GM23338 (cell line): ENCODE measurements around the gene C17orf107. TPM values are rescaled to one million over a fixed set of nuclear protein-coding genes. Genes with fewer than 3 reads are reported as not detected.

Source experiments
- ATAC-seq: fragments of 200-7000 bp; cut with Tn5 transposase; 3 replicates; pipeline ENCODE4 v1.9.1; 2020
- DNase-seq: peaks from one replicate; pipeline ENCODE4 v3.0.0-alpha.2; 2015; ENCODE audit warnings: low spot score
- H2AFZ ChIP-seq: fragments of 200-600 bp; sonication (generic); 2 replicates; pipeline ENCODE4 v1.8.0; 2016; ENCODE audit warnings: antibody characterized with exemption, mild to moderate bottlenecking, moderate library complexity
- H3F3A ChIP-seq: fragments of 200-600 bp; sonication (generic); replicated peaks from 2 replicates; pipeline ENCODE4 v1.8.0; 2017; ENCODE audit warnings: antibody characterized with exemption, mixed run types, low read depth
- H3K27ac ChIP-seq: fragments of 200-600 bp; sonication (generic); 2 replicates; pipeline ENCODE4 v1.6.1; 2016; ENCODE audit warnings: low read depth
- H3K27me3 ChIP-seq: fragments of 200-600 bp; sonication (generic); 2 replicates; pipeline ENCODE4 v1.8.0; 2016; ENCODE audit warnings: mild to moderate bottlenecking, mixed run types, moderate library complexity; ENCODE audit not compliant: insufficient read depth
- H3K36me3 ChIP-seq: fragments of 200-600 bp; sonication (generic); 2 replicates; pipeline ENCODE4 v1.8.0; 2016; ENCODE audit warnings: mild to moderate bottlenecking; ENCODE audit not compliant: insufficient read depth
- H3K4me1 ChIP-seq: fragments of 200-600 bp; sonication (generic); 2 replicates; pipeline ENCODE4 v1.8.0; 2016; ENCODE audit warnings: mild to moderate bottlenecking, moderate library complexity; ENCODE audit not compliant: insufficient read depth
- H3K4me2 ChIP-seq: fragments of 200-600 bp; sonication (generic); 2 replicates; pipeline ENCODE4 v1.7.1; 2017; ENCODE audit warnings: mixed run types
- H3K4me3 ChIP-seq: fragments of 200-600 bp; sonication (generic); 2 replicates; pipeline ENCODE4 v1.6.1; 2016; ENCODE audit warnings: mixed run types
- H3K79me2 ChIP-seq: fragments of 200-600 bp; sonication (generic); replicated peaks from 2 replicates; pipeline ENCODE4 v1.8.0; 2017; ENCODE audit warnings: mild to moderate bottlenecking; ENCODE audit not compliant: insufficient read depth
- H3K9me2 ChIP-seq: fragments of 200-600 bp; sonication (generic); 2 replicates; pipeline ENCODE4 v1.8.0; 2017; ENCODE audit not compliant: insufficient read depth
- H4K20me1 ChIP-seq: fragments of 200-600 bp; sonication (generic); replicated peaks from 2 replicates; pipeline ENCODE4 v1.8.0; 2017; ENCODE audit warnings: mild to moderate bottlenecking; ENCODE audit not compliant: insufficient read depth
- H3K27ac Mint-ChIP-seq: 2 replicates; pipeline ENCODE4 v1.8.0; 2020; ENCODE audit warnings: inconsistent platforms, mild to moderate bottlenecking, moderate library complexity, mixed read lengths
- H3K27me3 Mint-ChIP-seq: 3 replicates; pipeline ENCODE4 v1.8.0; 2022; ENCODE audit warnings: low read depth, mild to moderate bottlenecking, moderate library complexity, mixed read lengths, inconsistent platforms; ENCODE audit not compliant: insufficient read depth, poor library complexity
- H3K36me3 Mint-ChIP-seq: 3 replicates; pipeline ENCODE4 v1.8.0; 2021; ENCODE audit warnings: low read depth, mild to moderate bottlenecking, inconsistent platforms, moderate library complexity, mixed read lengths
- H3K4me1 Mint-ChIP-seq: 3 replicates; pipeline ENCODE4 v1.8.0; 2020; ENCODE audit warnings: mild to moderate bottlenecking, inconsistent platforms, mixed read lengths
- H3K4me3 Mint-ChIP-seq: 3 replicates; pipeline ENCODE4 v1.8.0; 2021; ENCODE audit warnings: moderate library complexity, mild to moderate bottlenecking, inconsistent platforms, mixed read lengths
- H3K9me3 Mint-ChIP-seq: 3 replicates; pipeline ENCODE4 v1.8.0; 2020; ENCODE audit warnings: moderate library complexity, mild to moderate bottlenecking, inconsistent platforms, mixed read lengths
- CREB1 ChIP-seq: fragments of 250-450 bp; sonication (Bioruptor Pico); IDR thresholded peaks from 2 replicates; pipeline ENCODE4 v1.5.0; 2020; ENCODE audit warnings: low read depth, mild to moderate bottlenecking, moderate library complexity
- EZH2 ChIP-seq: fragments of 200-600 bp; sonication (generic); IDR thresholded peaks from one replicate; pipeline ENCODE4 v1.8.0; 2017; ENCODE audit warnings: antibody characterized with exemption, mild to moderate bottlenecking, low read depth; ENCODE audit not compliant: unreplicated experiment
- EZH2phosphoT487 ChIP-seq: fragments of 200-600 bp; sonication (generic); IDR thresholded peaks from one replicate; pipeline ENCODE4 v1.8.1; 2018; ENCODE audit warnings: antibody characterized with exemption; ENCODE audit not compliant: unreplicated experiment
- JUNB ChIP-seq: IDR thresholded peaks from one replicate; pipeline ENCODE4 v1.6.1; 2016; ENCODE audit warnings: antibody characterized with exemption; ENCODE audit not compliant: unreplicated experiment
- NANOG ChIP-seq: IDR thresholded peaks from 2 replicates; pipeline ENCODE4 v1.6.1; 2016; ENCODE audit warnings: antibody characterized with exemption, borderline replicate concordance
- POLR2AphosphoS5 ChIP-seq: IDR thresholded peaks from 2 replicates; pipeline ENCODE4 v1.6.1; 2016; ENCODE audit warnings: antibody characterized with exemption, low read depth
- STAT1 ChIP-seq: IDR thresholded peaks from one replicate; pipeline ENCODE4 v1.6.1; 2016; ENCODE audit warnings: antibody characterized with exemption; ENCODE audit not compliant: unreplicated experiment
- ZNF114 ChIP-seq: fragments of 250-450 bp; sonication (Bioruptor Pico); IDR thresholded peaks from 2 replicates; pipeline ENCODE4 v1.5.0; 2020; ENCODE audit warnings: mild to moderate bottlenecking, moderate library complexity
- ZNF331 ChIP-seq: fragments of 250-450 bp; sonication (Bioruptor Pico); IDR thresholded peaks from 2 replicates; pipeline ENCODE4 v1.5.0; 2020; ENCODE audit warnings: low read depth, mild to moderate bottlenecking, moderate library complexity
- polyA plus RNA-seq: library from polyadenylated mRNA; unstranded; fragments of >200 nt; fragmentation: Nextera tagmentation; extraction: Ambion mirVana; gene quantifications from 2 replicates; pipeline ENCODE4 v1.2.1, GENCODE V29; 2016
- total RNA-seq: library from RNA; depleted of rRNA; stranded (reverse); fragments of >200 nt; shearing (Covaris generic); gene quantifications from 2 replicates; pipeline ENCODE4 v1.2.3, GENCODE V29; 2014
- TF ChIP-seq, protein P1 (sequence below): fragments of 250-450 bp; sonication (Bioruptor Pico); IDR thresholded peaks from 2 replicates; pipeline ENCODE4 v1.5.0; 2020; ENCODE audit warnings: mild to moderate bottlenecking, moderate library complexity
- TF ChIP-seq, protein P2 (sequence below), 2 experiments: fragments of 200-600 bp in 1 of 2; sonication (generic) in 1 of 2; conservative IDR thresholded peaks; 2 replicates each; pipeline versions ENCODE4 v1.5.1 to v1.6.1; 2016 to 2017; ENCODE audit warnings: antibody characterized with exemption in 2 of 2, low read depth in 2 of 2, mild to moderate bottlenecking in 2 of 2, moderate library complexity in 1 of 2
- TF ChIP-seq, protein P3 (sequence below): IDR thresholded peaks from one replicate; pipeline ENCODE4 v1.6.1; 2018; ENCODE audit warnings: antibody characterized with exemption; ENCODE audit not compliant: unreplicated experiment
- TF ChIP-seq, protein P4 (sequence below): IDR thresholded peaks from 2 replicates; pipeline ENCODE4 v1.6.1; 2016; ENCODE audit warnings: antibody characterized with exemption

Gene C17orf107
- total and polyA plus RNA-seq, 2 experiments from 2014 or later = 1.9 to 5.9 TPM

- peaks cover 19% of the 10 kb centered on the region for H3K27me3 Mint-ChIP-seq
- Histone ChIP-seq H2AFZ (no peak overlapping the region), H3K4me2 (no peak overlapping the region), H3K79me2 (peaks cover 20% of the 10 kb centered on the region), H3K4me1 (peaks cover 13% of the 10 kb centered on the region), H4K20me1 (peaks cover 6% of the 10 kb centered on the region; the same call in 1 of the 2 replicates), H3K27ac (no peak overlapping the region), H3K4me3 (no peak overlapping the region), H3K36me3 (no peaks in the 10 kb centered on the region; the same call in 1 of the 2 replicates), H3F3A (peaks cover 20% of the 10 kb centered on the region), H3K27me3 (no peaks in the 10 kb centered on the region), H3K9me2 (no peaks in the 10 kb centered on the region)
- DNase-seq (no peak), ATAC-seq (no peak)
- H3K27ac Mint-ChIP-seq = no peak overlapping the region
- H3K36me3 Mint-ChIP-seq = peaks cover 49% of the 10 kb centered on the region
- H3K9me3 Mint-ChIP-seq = no peaks in the 10 kb centered on the region
- TF ChIP-seq POLR2AphosphoS5 (no peak), STAT1 (no peak), CREB1 (CRISPR knock-in tag) (no peak), ZNF114 (CRISPR knock-in tag) (no peak), JUNB (no peak), ZNF331 (CRISPR knock-in tag) (no peak), NANOG (no peak), EZH2 (no peak), EZH2phosphoT487 (no peak)
- TF ChIP-seq, protein P1, sequence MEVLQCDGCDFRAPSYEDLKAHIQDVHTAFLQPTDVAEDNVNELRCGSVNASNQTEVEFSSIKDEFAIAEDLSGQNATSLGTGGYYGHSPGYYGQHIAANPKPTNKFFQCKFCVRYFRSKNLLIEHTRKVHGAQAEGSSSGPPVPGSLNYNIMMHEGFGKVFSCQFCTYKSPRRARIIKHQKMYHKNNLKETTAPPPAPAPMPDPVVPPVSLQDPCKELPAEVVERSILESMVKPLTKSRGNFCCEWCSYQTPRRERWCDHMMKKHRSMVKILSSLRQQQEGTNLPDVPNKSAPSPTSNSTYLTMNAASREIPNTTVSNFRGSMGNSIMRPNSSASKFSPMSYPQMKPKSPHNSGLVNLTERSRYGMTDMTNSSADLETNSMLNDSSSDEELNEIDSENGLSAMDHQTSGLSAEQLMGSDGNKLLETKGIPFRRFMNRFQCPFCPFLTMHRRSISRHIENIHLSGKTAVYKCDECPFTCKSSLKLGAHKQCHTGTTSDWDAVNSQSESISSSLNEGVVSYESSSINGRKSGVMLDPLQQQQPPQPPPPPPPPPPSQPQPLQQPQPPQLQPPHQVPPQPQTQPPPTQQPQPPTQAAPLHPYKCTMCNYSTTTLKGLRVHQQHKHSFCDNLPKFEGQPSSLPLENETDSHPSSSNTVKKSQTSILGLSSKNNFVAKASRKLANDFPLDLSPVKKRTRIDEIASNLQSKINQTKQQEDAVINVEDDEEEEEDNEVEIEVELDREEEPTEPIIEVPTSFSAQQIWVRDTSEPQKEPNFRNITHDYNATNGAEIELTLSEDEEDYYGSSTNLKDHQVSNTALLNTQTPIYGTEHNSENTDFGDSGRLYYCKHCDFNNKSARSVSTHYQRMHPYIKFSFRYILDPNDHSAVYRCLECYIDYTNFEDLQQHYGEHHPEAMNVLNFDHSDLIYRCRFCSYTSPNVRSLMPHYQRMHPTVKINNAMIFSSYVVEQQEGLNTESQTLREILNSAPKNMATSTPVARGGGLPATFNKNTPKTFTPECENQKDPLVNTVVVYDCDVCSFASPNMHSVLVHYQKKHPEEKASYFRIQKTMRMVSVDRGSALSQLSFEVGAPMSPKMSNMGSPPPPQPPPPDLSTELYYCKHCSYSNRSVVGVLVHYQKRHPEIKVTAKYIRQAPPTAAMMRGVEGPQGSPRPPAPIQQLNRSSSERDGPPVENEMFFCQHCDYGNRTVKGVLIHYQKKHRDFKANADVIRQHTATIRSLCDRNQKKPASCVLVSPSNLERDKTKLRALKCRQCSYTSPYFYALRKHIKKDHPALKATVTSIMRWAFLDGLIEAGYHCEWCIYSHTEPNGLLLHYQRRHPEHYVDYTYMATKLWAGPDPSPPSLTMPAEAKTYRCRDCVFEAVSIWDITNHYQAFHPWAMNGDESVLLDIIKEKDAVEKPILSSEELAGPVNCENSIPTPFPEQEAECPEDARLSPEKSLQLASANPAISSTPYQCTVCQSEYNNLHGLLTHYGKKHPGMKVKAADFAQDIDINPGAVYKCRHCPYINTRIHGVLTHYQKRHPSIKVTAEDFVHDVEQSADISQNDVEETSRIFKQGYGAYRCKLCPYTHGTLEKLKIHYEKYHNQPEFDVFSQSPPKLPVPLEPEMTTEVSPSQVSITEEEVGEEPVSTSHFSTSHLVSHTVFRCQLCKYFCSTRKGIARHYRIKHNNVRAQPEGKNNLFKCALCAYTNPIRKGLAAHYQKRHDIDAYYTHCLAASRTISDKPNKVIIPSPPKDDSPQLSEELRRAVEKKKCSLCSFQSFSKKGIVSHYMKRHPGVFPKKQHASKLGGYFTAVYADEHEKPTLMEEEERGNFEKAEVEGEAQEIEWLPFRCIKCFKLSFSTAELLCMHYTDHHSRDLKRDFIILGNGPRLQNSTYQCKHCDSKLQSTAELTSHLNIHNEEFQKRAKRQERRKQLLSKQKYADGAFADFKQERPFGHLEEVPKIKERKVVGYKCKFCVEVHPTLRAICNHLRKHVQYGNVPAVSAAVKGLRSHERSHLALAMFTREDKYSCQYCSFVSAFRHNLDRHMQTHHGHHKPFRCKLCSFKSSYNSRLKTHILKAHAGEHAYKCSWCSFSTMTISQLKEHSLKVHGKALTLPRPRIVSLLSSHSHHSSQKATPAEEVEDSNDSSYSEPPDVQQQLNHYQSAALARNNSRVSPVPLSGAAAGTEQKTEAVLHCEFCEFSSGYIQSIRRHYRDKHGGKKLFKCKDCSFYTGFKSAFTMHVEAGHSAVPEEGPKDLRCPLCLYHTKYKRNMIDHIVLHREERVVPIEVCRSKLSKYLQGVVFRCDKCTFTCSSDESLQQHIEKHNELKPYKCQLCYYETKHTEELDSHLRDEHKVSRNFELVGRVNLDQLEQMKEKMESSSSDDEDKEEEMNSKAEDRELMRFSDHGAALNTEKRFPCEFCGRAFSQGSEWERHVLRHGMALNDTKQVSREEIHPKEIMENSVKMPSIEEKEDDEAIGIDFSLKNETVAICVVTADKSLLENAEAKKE (CRISPR knock-in tag) = no peak
- TF ChIP-seq, protein P2, sequence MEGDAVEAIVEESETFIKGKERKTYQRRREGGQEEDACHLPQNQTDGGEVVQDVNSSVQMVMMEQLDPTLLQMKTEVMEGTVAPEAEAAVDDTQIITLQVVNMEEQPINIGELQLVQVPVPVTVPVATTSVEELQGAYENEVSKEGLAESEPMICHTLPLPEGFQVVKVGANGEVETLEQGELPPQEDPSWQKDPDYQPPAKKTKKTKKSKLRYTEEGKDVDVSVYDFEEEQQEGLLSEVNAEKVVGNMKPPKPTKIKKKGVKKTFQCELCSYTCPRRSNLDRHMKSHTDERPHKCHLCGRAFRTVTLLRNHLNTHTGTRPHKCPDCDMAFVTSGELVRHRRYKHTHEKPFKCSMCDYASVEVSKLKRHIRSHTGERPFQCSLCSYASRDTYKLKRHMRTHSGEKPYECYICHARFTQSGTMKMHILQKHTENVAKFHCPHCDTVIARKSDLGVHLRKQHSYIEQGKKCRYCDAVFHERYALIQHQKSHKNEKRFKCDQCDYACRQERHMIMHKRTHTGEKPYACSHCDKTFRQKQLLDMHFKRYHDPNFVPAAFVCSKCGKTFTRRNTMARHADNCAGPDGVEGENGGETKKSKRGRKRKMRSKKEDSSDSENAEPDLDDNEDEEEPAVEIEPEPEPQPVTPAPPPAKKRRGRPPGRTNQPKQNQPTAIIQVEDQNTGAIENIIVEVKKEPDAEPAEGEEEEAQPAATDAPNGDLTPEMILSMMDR (conservative IDR thresholded peaks at IDR 0.05; ENCODE audit: low read depth in 2 of 2) = no peak
- TF ChIP-seq, protein P3, sequence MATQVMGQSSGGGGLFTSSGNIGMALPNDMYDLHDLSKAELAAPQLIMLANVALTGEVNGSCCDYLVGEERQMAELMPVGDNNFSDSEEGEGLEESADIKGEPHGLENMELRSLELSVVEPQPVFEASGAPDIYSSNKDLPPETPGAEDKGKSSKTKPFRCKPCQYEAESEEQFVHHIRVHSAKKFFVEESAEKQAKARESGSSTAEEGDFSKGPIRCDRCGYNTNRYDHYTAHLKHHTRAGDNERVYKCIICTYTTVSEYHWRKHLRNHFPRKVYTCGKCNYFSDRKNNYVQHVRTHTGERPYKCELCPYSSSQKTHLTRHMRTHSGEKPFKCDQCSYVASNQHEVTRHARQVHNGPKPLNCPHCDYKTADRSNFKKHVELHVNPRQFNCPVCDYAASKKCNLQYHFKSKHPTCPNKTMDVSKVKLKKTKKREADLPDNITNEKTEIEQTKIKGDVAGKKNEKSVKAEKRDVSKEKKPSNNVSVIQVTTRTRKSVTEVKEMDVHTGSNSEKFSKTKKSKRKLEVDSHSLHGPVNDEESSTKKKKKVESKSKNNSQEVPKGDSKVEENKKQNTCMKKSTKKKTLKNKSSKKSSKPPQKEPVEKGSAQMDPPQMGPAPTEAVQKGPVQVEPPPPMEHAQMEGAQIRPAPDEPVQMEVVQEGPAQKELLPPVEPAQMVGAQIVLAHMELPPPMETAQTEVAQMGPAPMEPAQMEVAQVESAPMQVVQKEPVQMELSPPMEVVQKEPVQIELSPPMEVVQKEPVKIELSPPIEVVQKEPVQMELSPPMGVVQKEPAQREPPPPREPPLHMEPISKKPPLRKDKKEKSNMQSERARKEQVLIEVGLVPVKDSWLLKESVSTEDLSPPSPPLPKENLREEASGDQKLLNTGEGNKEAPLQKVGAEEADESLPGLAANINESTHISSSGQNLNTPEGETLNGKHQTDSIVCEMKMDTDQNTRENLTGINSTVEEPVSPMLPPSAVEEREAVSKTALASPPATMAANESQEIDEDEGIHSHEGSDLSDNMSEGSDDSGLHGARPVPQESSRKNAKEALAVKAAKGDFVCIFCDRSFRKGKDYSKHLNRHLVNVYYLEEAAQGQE = no peak
- TF ChIP-seq, protein P4, sequence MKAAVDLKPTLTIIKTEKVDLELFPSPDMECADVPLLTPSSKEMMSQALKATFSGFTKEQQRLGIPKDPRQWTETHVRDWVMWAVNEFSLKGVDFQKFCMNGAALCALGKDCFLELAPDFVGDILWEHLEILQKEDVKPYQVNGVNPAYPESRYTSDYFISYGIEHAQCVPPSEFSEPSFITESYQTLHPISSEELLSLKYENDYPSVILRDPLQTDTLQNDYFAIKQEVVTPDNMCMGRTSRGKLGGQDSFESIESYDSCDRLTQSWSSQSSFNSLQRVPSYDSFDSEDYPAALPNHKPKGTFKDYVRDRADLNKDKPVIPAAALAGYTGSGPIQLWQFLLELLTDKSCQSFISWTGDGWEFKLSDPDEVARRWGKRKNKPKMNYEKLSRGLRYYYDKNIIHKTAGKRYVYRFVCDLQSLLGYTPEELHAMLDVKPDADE = no peak
- H3K4me1 Mint-ChIP-seq = peaks cover 31% of the 10 kb centered on the region
- no peak overlapping the region for H3K4me3 Mint-ChIP-seq
Measured at GRCh38 chr17:4936436-4936835, 37.1 kb downstream of the C17orf107 start.
